CD4-positive, CD25-positive, alpha-beta regulatory T cell (primary cell): ENCODE data around the gene C12orf43. TPM values are rescaled to one million over a fixed set of nuclear protein-coding genes. Genes with fewer than 3 reads are reported as not detected.

Experiments used
- ATAC-seq, 2 donors: fragments of 150-1000 bp; cut with Tn5 transposase; one replicate each; pipeline ENCODE4 v1.10.0; 2021; ENCODE audit warnings: low read depth in 2 of 2, moderate number of reproducible peaks in 2 of 2, moderate library complexity in 1 of 2
- DNase-seq, 3 donors: peaks; one replicate each; pipeline versions ENCODE4 v3.0.0 to v3.0.0-alpha.2; 2012 to 2022; ENCODE audit warnings: mixed read lengths in 1 of 3
- H3K27ac ChIP-seq: one replicate; pipeline ENCODE4 v1.7.0; 2013; ENCODE audit warnings: mild to moderate bottlenecking, low read length; ENCODE audit not compliant: insufficient read depth, poor library complexity, severe bottlenecking
- H3K27me3 ChIP-seq: one replicate; pipeline ENCODE4 v1.7.0; 2013; ENCODE audit warnings: low read length; ENCODE audit not compliant: control insufficient read depth, insufficient read depth
- H3K36me3 ChIP-seq: one replicate; pipeline ENCODE4 v1.7.0; 2013; ENCODE audit warnings: mild to moderate bottlenecking, low read length, moderate library complexity; ENCODE audit not compliant: control insufficient read depth, insufficient read depth
- H3K4me1 ChIP-seq: 2 replicates; pipeline ENCODE4 v1.7.0; 2013; ENCODE audit warnings: mild to moderate bottlenecking, low read length; ENCODE audit not compliant: insufficient read depth, control insufficient read depth, poor library complexity, severe bottlenecking
- H3K4me3 ChIP-seq: one replicate; pipeline ENCODE4 v1.7.0; 2013; ENCODE audit warnings: low read depth, mild to moderate bottlenecking, low read length, moderate library complexity
- H3K9me3 ChIP-seq, 2 experiments: 1 replicate in 1 of 2; 2 replicates in 1 of 2; pipeline ENCODE4 v1.7.0; 2013; ENCODE audit warnings: low read length in 2 of 2, mild to moderate bottlenecking in 1 of 2, moderate library complexity in 1 of 2; ENCODE audit not compliant: control insufficient read depth in 2 of 2
- H3K27ac Mint-ChIP-seq, 3 donors: one replicate each; pipeline ENCODE4 v1.8.0; 2020 to 2022; ENCODE audit warnings: mild to moderate bottlenecking in 3 of 3, mixed read lengths in 3 of 3, moderate library complexity in 2 of 3
- H3K27me3 Mint-ChIP-seq: one replicate; pipeline ENCODE4 v1.8.0; 2022; ENCODE audit warnings: mild to moderate bottlenecking, mixed read lengths
- H3K36me3 Mint-ChIP-seq: one replicate; pipeline ENCODE4 v1.8.0; 2020; ENCODE audit warnings: mixed read lengths
- H3K4me1 Mint-ChIP-seq, 4 donors: one replicate each; pipeline ENCODE4 v1.8.0; 2020 to 2022; ENCODE audit warnings: mixed read lengths in 4 of 4, mild to moderate bottlenecking in 1 of 4
- H3K4me3 Mint-ChIP-seq, 4 donors: one replicate each; pipeline ENCODE4 v1.8.0; 2020 to 2022; ENCODE audit warnings: mild to moderate bottlenecking in 4 of 4, mixed read lengths in 4 of 4, moderate library complexity in 3 of 4
- H3K9me3 Mint-ChIP-seq, 7 donors: one replicate each; pipeline ENCODE4 v1.8.0; 2020 to 2022; ENCODE audit warnings: mixed read lengths in 7 of 7, mild to moderate bottlenecking in 3 of 7, moderate library complexity in 2 of 7
- polyA plus RNA-seq, 4 donors: library from polyadenylated mRNA; unstranded; fragments of 300-500 nt; fragmentation: Illumina TruSeq; gene quantifications; one replicate each; pipeline ENCODE4 v1.2.3, GENCODE V29; 2021
- total RNA-seq: library from RNA; stranded (reverse); gene quantifications from one replicate; pipeline ENCODE4 v1.2.3, GENCODE V29; 2022

The C12orf43 gene
- total and polyA plus RNA-seq, 5 donors from 2014 or later: 12.1 to 16.1 (median 15.0) TPM

DNA sequence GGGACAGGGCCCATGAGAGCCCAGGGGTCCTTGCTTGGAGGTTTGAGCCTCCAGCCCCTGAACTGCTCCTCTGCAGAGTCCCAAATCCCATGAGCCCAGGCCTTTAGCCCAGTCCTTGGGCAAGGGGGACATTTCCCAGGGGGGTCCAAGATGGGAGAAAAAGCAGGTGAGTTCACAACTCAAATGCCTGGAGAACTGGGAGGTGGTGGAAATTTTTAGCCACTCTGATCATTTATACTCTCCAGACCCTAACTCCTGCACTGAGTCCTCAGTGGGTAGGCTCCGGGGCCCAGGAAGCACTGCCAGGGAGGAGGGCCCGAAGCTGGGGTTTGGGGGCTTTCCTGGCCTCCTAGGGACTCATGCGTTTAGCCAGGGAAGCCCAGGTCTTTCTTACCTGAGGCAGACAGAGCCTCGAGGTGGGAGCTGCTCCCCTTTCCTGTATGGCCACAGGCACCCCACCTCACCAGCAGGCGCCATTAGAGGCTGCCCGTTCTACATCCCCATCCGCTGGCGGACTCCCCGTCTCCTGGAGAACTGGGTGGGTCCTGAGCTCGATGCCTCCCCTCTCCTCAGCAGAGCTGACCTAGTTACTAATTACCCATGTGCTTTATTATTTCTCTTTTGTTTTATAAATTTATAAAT lies 36.9 kb downstream of the C12orf43 start:
- Mint-ChIP-seq H3K36me3 (no peaks in the 10 kb centered on the region), H3K4me3 (no peak overlapping the region), H3K9me3 (no peaks in the 10 kb centered on the region), H3K27ac (no peak overlapping the region), H3K4me1 (no peaks in the 10 kb centered on the region), H3K27me3 (peaks cover 11% of the 10 kb centered on the region)
- Histone ChIP-seq H3K36me3 (no peaks in the 10 kb centered on the region), H3K4me1 (no peaks in the 10 kb centered on the region), H3K4me3 (no peak overlapping the region), H3K27ac (no peak overlapping the region), H3K9me3 (no peaks in the 10 kb centered on the region), H3K27me3 (no peaks in the 10 kb centered on the region)
- no peak for DNase-seq
- no peak for ATAC-seq

- Histone ChIP-seq H3K27me3 (no peaks in the 10 kb centered on the region), H3K27ac (no peak within 1 kb of the TSS), H3K9me3 (no peaks in the 10 kb centered on the region), H3K4me3 (no peak within 1 kb of the TSS), H3K36me3 (no peaks in the 10 kb centered on the region), H3K4me1 (no peaks in the 10 kb centered on the region)
- Mint-ChIP-seq H3K27me3 (peaks cover 10% of the 10 kb centered on the region), H3K9me3 (no peaks in the 10 kb centered on the region), H3K36me3 (no peaks in the 10 kb centered on the region), H3K4me1 (no peaks in the 10 kb centered on the region), H3K4me3 (no peak within 1 kb of the TSS), H3K27ac (no peak within 1 kb of the TSS)
- DNase-seq (no peak), ATAC-seq (no peak)
Observed at GRCh38 chr12:120978296-120979219, 37.7 kb downstream of the C12orf43 start, which contains the start of gene HNF1A. Gene HNF1A, plus strand, starts transcription at chr12:120978543. Its CDS starts 226 bp downstream, at chr12:120978769.

- peaks cover 6% of the 10 kb centered on the region for H3K27me3 Mint-ChIP-seq
- H3K4me3 Mint-ChIP-seq: no peak overlapping the region
- no peaks in the 10 kb centered on the region for H3K4me1 Mint-ChIP-seq
- ATAC-seq (no peak), DNase-seq (no peak)
- no peaks in the 10 kb centered on the region for H3K4me1 ChIP-seq
- no peaks in the 10 kb centered on the region for H3K9me3 Mint-ChIP-seq
- H3K27ac Mint-ChIP-seq: no peak overlapping the region
- H3K27me3 ChIP-seq: no peaks in the 10 kb centered on the region
- H3K36me3 Mint-ChIP-seq: no peaks in the 10 kb centered on the region
- no peaks in the 10 kb centered on the region for H3K36me3 ChIP-seq
- H3K4me3 ChIP-seq: no peak overlapping the region
- no peaks in the 10 kb centered on the region for H3K9me3 ChIP-seq
- no peak overlapping the region for H3K27ac ChIP-seq
Observed at GRCh38 chr12:120977531-120978295, 38.6 kb downstream of the C12orf43 start.

- peaks cover 0 to 9% (median 2%) of the 10 kb centered on the region in 4 donors for H3K4me1 Mint-ChIP-seq
- H3K36me3 Mint-ChIP-seq: no peaks in the 10 kb centered on the region
- Histone ChIP-seq H3K27ac (no peak overlapping the region), H3K27me3 (no peaks in the 10 kb centered on the region), H3K4me3 (no peak overlapping the region), H3K9me3 (no peaks in the 10 kb centered on the region), H3K4me1 (no peaks in the 10 kb centered on the region), H3K36me3 (no peaks in the 10 kb centered on the region)
- H3K27me3 Mint-ChIP-seq: peaks cover 17% of the 10 kb centered on the region
- H3K27ac Mint-ChIP-seq: no peak overlapping the region
- DNase-seq (no peak), ATAC-seq (no peak)
- H3K4me3 Mint-ChIP-seq: peak overlapping the region in 1 of 4 donors; percentile 62
- H3K9me3 Mint-ChIP-seq: no peaks in the 10 kb centered on the region
Observed at GRCh38 chr12:120972870-120973543, 43.3 kb downstream of the C12orf43 start.

DNA sequence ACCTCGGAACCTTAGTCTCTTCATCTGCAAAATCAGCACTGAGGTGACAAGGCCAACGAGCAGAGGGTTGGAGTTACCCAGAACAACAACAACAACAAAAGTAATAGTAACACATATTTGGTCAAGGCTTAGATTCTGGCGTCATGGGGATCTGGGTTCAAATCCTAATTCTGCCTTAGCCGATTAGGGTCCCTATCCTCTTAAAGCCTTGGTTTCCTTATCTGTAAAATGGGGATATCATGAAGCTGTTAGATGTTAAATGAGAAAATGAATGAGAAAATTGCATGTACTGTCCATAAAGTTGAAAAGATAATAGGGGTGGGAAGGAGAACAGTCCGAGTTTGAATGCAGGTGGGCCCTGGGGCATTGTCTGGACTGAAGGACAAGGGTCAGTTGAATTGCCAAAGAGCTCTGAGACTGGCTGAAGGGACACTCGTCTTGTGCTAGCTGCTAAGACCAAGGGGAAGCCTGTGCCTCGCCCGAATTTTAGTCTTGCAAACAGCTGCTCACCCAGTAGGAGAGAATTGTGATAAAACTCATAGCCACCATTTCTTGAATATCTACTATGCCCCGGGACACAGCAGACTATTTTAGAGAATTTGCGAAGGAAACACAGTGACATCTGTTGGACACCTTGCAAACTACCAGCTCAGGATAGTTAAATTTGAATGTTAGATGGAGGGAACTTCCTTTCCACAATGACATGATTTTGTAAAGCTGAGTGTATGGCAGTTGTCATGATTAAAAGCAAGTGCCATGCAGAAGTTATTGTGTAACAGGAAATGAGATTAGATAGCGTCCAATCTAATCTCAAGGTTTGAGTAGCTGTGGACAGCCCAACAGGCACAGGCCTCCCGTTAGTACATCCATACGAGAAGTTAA lies 44.7 kb downstream of the C12orf43 start:
- Histone ChIP-seq H3K27me3 (no peaks in the 10 kb centered on the region), H3K4me1 (no peaks in the 10 kb centered on the region), H3K27ac (no peak overlapping the region), H3K4me3 (no peak overlapping the region), H3K9me3 (no peaks in the 10 kb centered on the region), H3K36me3 (no peaks in the 10 kb centered on the region)
- peak in 2 of 3 donors; percentile 57 to 69 for DNase-seq
- Mint-ChIP-seq H3K4me1 (peaks cover 0 to 9% (median 2%) of the 10 kb centered on the region in 4 donors), H3K4me3 (no peak overlapping the region), H3K27me3 (peaks cover 24% of the 10 kb centered on the region), H3K9me3 (no peaks in the 10 kb centered on the region), H3K27ac (peak overlapping the region in 1 of 3 donors; percentile 49), H3K36me3 (no peaks in the 10 kb centered on the region)
- ATAC-seq: peak; percentile 70 to 79

DNA sequence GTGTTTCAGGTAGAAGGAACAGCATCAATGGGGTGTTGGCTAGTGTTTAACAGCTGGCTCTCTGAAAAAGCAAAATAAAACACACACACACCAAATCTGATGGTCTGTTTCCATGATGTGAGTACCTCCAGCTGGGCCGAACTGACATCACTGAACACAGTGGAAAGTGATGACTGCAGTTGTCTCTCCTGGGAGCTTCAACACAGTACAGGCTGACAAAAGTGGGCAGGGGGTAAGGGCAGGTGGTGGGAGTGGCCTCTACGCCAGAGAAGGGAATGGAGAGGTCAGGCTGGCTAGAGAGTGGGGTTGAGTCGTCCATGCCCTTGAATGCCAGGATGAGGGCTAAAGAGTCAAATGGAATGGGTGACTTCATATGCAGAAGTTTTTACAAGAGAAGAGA lies 46.0 kb downstream of the C12orf43 start:
- Mint-ChIP-seq H3K9me3 (no peaks in the 10 kb centered on the region), H3K4me1 (peaks cover 0 to 9% (median 2%) of the 10 kb centered on the region in 4 donors), H3K27ac (no peak overlapping the region), H3K36me3 (no peaks in the 10 kb centered on the region), H3K27me3 (peaks cover 24% of the 10 kb centered on the region), H3K4me3 (no peak overlapping the region)
- Histone ChIP-seq H3K9me3 (no peaks in the 10 kb centered on the region), H3K4me3 (no peak overlapping the region), H3K27me3 (no peaks in the 10 kb centered on the region), H3K4me1 (no peaks in the 10 kb centered on the region), H3K27ac (no peak overlapping the region), H3K36me3 (no peaks in the 10 kb centered on the region)
- DNase-seq (no peak), ATAC-seq (no peak)
